ENCODE data around the gene MTMR2. TPM values are rescaled to one million over a fixed set of nuclear protein-coding genes. Genes with fewer than 3 reads are reported as not detected.
A peak's percentile ranks its signal among the peaks of the same experiment; 100 is the strongest.
"Not testable (repeated sequence)": the region's sequence is repeated elsewhere in the genome, so short reads cannot be mapped to it uniquely, and the experiment has no call there.

Gene MTMR2
- total and polyA plus RNA-seq, 2 donors, result 20.5 to 43.9 TPM

- no peak overlapping the region for H3K4me3 ChIP-seq (ENCODE audit: low read depth, low read length)
- no peak for DNase-seq (ENCODE audit: extremely low spot score)
- WGBS, result 65% methylated on average over 6 of the region's 6 CpGs
- H3K36me3 ChIP-seq (ENCODE audit: insufficient read depth), result peaks cover 6% of the 10 kb centered on the region
- no peaks in the 10 kb centered on the region for H3K4me1 ChIP-seq (ENCODE audit: insufficient read depth)
- H3K27ac ChIP-seq (ENCODE audit: low read depth), result no peak overlapping the region
These were observed 74.7 kb downstream of the MTMR2 start for GRCh38 chr11:95849087-95849825.

GRCh38 chr11:95845167-95845566 lies 78.7 kb downstream of the MTMR2 start:
- peaks cover 6% of the 10 kb centered on the region for H3K36me3 ChIP-seq (ENCODE audit: insufficient read depth)
- H3K27ac ChIP-seq (ENCODE audit: low read depth), result no peak overlapping the region
- DNase-seq (ENCODE audit: extremely low spot score), result no peak

DNA sequence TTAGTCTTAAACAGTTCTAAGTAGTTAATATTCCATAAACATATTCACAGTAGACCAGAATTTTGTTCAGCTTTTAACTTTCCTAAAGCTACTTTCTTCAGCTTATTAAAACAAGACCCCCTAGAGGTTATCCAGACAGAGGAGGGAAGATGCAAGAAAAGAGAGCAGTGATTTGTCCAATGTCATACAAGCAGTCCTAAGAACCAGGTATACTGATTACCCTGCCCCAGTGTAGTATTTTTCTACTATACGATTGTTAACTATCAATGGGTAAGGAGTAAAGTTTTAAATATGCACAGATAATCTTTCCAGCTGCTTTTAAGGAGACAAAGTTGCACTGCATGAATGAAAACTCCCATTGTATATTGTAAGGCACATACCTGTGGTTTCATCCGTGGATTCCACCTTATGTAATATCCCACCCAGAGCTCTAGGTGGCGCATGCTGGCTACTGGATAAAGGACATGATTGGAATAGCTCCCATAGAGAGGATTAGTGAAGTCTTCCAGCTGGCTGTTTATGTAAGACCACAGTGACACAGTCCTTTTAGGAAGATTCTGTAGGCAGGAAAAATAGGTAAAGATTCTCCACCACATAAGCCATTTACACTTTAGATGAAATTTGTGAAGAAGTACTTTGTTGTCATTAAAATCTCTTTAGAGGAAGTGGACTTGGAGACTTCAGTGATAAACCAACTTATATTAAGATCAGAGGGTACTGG lies 88.0 kb downstream of the MTMR2 start:
- peaks cover 4% of the 10 kb centered on the region for H3K36me3 ChIP-seq (ENCODE audit: insufficient read depth)
- 14% methylated on average over 3 of the region's 3 CpGs for WGBS
- peak; percentile 48 for DNase-seq (ENCODE audit: extremely low spot score)
- H3K4me3 ChIP-seq (ENCODE audit: low read depth, low read length), result no peak overlapping the region
- H3K27ac ChIP-seq (ENCODE audit: low read depth), result no peak overlapping the region
- H3K4me1 ChIP-seq (ENCODE audit: insufficient read depth), result no peaks in the 10 kb centered on the region

More at GRCh38 chr11:95845167-95845566, 78.7 kb downstream of the MTMR2 start:
- no peak overlapping the region for H3K4me3 ChIP-seq (ENCODE audit: low read depth, low read length)
- WGBS, result 96% methylated on average over 1 of the region's 1 CpG
- no peaks in the 10 kb centered on the region for H3K4me1 ChIP-seq (ENCODE audit: insufficient read depth)

DNA sequence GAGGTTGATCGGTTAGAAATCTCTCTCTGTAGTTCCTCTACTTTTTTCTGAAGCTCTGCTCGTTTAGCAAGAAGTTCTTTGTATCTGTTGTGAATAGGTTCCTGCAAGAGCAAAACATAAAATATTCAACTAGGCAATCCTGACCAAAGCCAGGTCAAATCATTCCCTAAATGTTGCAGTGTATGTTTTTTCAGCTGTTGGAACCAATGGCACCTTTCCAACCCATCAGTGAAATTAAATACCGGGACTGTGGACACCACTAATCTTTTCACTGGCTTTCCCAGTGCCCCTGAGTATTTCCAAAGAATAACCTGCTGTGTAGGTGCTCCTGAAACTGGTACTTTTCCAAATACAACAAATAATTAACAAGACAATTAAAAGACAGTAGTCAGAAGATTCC lies 88.6 kb downstream of the MTMR2 start:
- Histone ChIP-seq H3K27ac (ENCODE audit: low read depth) (no peak overlapping the region), H3K36me3 (ENCODE audit: insufficient read depth) (peaks cover 4% of the 10 kb centered on the region), H3K4me3 (ENCODE audit: low read depth, low read length) (no peak overlapping the region), H3K4me1 (ENCODE audit: insufficient read depth) (no peaks in the 10 kb centered on the region)
- 56% methylated on average over 3 of the region's 3 CpGs for WGBS
- DNase-seq (ENCODE audit: extremely low spot score), result no peak

DNA sequence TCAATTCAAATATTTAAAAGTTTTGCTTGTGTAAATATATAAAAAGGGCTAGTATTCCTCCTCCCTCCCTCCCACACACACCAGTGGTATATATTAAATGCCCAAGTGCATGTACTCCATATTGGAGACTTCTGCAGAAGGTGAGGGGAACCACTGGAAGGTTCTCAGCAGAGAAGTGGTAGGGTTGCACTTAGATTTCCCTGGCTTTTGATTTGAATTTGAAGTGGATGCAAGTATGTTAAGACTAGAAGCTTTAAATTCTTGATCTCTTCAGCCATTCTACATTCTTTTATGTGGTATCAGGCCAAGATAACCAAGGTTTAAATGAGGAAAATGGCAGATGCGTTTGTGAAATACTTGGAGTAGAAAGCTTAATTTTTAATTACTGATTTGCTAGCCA lies 90.5 kb downstream of the MTMR2 start:
- peaks cover 7% of the 10 kb centered on the region for H3K36me3 ChIP-seq (ENCODE audit: insufficient read depth)
- no peak for DNase-seq (ENCODE audit: extremely low spot score)
- WGBS, result 39% methylated on average over 1 of the region's 1 CpG
- no peak overlapping the region for H3K4me3 ChIP-seq (ENCODE audit: low read depth, low read length)
- no peaks in the 10 kb centered on the region for H3K4me1 ChIP-seq (ENCODE audit: insufficient read depth)
- H3K27ac ChIP-seq (ENCODE audit: low read depth), result no peak overlapping the region

GRCh38 chr11:95832763-95833162 lies 91.1 kb downstream of the MTMR2 start:
- 60% methylated on average over 3 of the region's 3 CpGs for WGBS
- no peak for DNase-seq (ENCODE audit: extremely low spot score)
- Histone ChIP-seq H3K4me3 (ENCODE audit: low read depth, low read length) (no peak overlapping the region), H3K36me3 (ENCODE audit: insufficient read depth) (peaks cover 7% of the 10 kb centered on the region), H3K27ac (ENCODE audit: low read depth) (no peak overlapping the region), H3K4me1 (ENCODE audit: insufficient read depth) (no peaks in the 10 kb centered on the region)

DNA sequence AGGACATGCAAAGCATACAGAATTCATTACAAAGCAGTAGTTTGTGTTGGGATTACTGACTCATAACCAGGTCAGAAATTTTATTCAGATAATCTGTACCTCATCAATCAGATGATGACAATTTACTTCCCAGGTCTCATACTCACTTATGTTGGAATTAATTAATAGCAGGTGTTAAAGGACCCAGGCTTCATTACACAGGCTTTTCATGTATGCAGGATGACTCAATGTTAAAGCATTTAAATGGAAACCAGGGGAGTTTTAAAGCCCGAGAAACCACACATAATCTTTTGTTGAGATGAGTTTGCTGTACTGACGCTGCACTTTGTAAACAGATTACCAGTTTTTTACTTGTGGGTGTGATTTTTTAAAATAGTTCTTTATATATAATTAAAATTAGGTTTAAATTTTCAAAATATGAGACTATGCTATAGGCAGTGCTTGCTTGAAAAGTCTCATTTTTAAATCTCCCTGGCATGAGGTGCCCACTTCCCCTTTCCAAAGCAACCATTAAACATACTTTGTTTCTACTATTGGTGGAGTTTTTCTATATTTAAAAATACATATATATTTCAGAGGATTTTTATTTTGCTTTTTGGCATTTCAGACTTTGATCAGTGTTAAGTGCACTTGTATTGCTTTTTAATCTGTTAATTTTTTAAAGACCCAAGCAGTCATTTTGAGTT lies 92.6 kb downstream of the MTMR2 start:
- H3K27ac ChIP-seq (ENCODE audit: low read depth), result no peak overlapping the region
- H3K36me3 ChIP-seq (ENCODE audit: insufficient read depth), result peaks cover 7% of the 10 kb centered on the region
- no peaks in the 10 kb centered on the region for H3K4me1 ChIP-seq (ENCODE audit: insufficient read depth)
- DNase-seq (ENCODE audit: extremely low spot score), result no peak
- H3K4me3 ChIP-seq (ENCODE audit: low read depth, low read length), result no peak overlapping the region
- 70% methylated on average over 2 of the region's 2 CpGs for whole genome bisulfite sequencing

GRCh38 chr11:95829580-95830259 lies 94.2 kb downstream of the MTMR2 start:
- Histone ChIP-seq H3K4me1 (ENCODE audit: insufficient read depth) (no peaks in the 10 kb centered on the region), H3K27ac (ENCODE audit: low read depth) (no peak overlapping the region), H3K36me3 (ENCODE audit: insufficient read depth) (peaks cover 7% of the 10 kb centered on the region), H3K4me3 (ENCODE audit: low read depth, low read length) (no peak overlapping the region)
- no peak for DNase-seq (ENCODE audit: extremely low spot score)
- WGBS, result 92% methylated on average over 1 of the region's 1 CpG

GRCh38 chr11:95827696-95828095 lies 96.2 kb downstream of the MTMR2 start:
- WGBS, result 66% methylated on average over 4 of the region's 4 CpGs
- H3K36me3 ChIP-seq (ENCODE audit: insufficient read depth), result peaks cover 10% of the 10 kb centered on the region
- no peak overlapping the region for H3K27ac ChIP-seq (ENCODE audit: low read depth)
- DNase-seq (ENCODE audit: extremely low spot score), result no peak
- H3K4me1 ChIP-seq (ENCODE audit: insufficient read depth), result no peaks in the 10 kb centered on the region
- no peak overlapping the region for H3K4me3 ChIP-seq (ENCODE audit: low read depth, low read length)

- Histone ChIP-seq H3K4me3 (ENCODE audit: low read depth, low read length) (no peak overlapping the region), H3K4me1 (ENCODE audit: insufficient read depth) (no peaks in the 10 kb centered on the region), H3K36me3 (ENCODE audit: insufficient read depth) (peaks cover 5% of the 10 kb centered on the region), H3K27ac (ENCODE audit: low read depth) (no peak overlapping the region)
- no peak for DNase-seq (ENCODE audit: extremely low spot score)
- 49% methylated on average over 2 of the region's 2 CpGs for WGBS
These were observed 102.3 kb downstream of the MTMR2 start for GRCh38 chr11:95821640-95822039.

- no peak overlapping the region for H3K27ac ChIP-seq (ENCODE audit: low read depth)
- H3K36me3 ChIP-seq (ENCODE audit: insufficient read depth), result peaks cover 3% of the 10 kb centered on the region
- H3K4me1 ChIP-seq (ENCODE audit: insufficient read depth), result no peaks in the 10 kb centered on the region
- no peak overlapping the region for H3K4me3 ChIP-seq (ENCODE audit: low read depth, low read length)
- WGBS, result 96% methylated on average over 2 of the region's 2 CpGs
- no peak for DNase-seq (ENCODE audit: extremely low spot score)
These were observed 107.9 kb downstream of the MTMR2 start for GRCh38 chr11:95816037-95816436.

- not testable (repeated sequence) for DNase-seq (ENCODE audit: extremely low spot score); H3K4me1 ChIP-seq (ENCODE audit: insufficient read depth); H3K4me3 ChIP-seq (ENCODE audit: low read depth, low read length); H3K36me3 ChIP-seq (ENCODE audit: insufficient read depth); H3K27ac ChIP-seq (ENCODE audit: low read depth)
- 93% methylated on average over 4 of the region's 4 CpGs for WGBS
These were observed 112.9 kb downstream of the MTMR2 start for GRCh38 chr11:95811052-95811451.

DNA sequence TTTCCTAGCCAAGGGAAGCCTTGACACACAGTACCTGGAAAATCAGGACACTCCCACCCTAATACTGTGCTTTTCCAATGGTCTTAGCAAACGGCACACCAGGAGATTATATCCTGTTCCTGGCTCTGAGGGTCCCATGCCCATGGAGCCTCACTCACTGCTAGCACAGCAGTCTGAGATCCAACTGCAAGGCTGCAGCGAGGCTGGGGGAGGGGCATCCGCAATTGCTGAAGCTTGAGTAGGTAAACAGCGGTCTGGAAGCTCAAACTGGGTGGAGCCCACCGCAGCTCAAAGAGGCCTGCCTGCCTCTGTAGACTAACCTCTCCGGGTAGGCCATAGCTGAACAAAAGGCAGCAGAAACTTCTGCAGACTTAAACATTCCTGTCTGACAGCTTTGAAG lies 117.4 kb downstream of the MTMR2 start:
- DNase-seq (ENCODE audit: extremely low spot score); H3K4me3 ChIP-seq (ENCODE audit: low read depth, low read length); H3K27ac ChIP-seq (ENCODE audit: low read depth); H3K36me3 ChIP-seq (ENCODE audit: insufficient read depth); H3K4me1 ChIP-seq (ENCODE audit: insufficient read depth): not testable (repeated sequence)
- WGBS, result 97% methylated on average over 6 of the region's 6 CpGs
